ENCODE results near the gene CHRNB2.

DNA sequence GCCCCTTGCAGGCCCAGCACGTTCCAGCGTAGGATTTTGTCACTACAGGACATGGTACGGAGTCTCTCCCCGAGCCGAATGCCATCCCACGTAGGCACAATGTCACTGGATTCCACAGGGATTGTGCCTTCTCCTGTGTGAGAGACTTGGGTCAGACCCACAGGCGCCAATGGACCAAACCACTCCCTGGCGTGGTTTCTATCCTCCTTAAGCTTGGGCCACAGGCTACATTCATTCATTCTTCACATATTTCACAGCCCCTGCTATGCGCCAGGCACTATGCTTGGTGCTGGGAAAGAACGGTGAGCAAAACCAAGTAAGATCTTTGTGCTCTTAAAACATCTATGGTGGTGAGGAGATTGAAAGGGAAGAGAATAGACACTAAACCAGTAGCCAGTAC is 18.7 kb downstream of the CHRNB2 start:
- TF ChIP-seq RCOR1 (IDR thresholded peaks at IDR 0.05; ENCODE audit: insufficient replicate concordance, low read length) (no peak), CHD1 (IDR thresholded peaks at IDR 0.05; ENCODE audit: low read depth, low read length) (no peak), CTCF (conservative IDR thresholded peaks at IDR 0.05; ENCODE audit: low read depth, low read length) (no peak), POLR2A (IDR thresholded peaks at IDR 0.05; ENCODE audit: low read depth, low read length) (no peak)
